NCI-H128 (cell line): Measurements from ENCODE around the gene ADRB2.
"Not testable (repeated sequence)": the region's sequence is repeated elsewhere in the genome, so short reads cannot be mapped to it uniquely, and the experiment has no call there.

Source experiments
- DNase-seq: peaks from one replicate; lab custom pipeline; 2025; ENCODE audit not compliant: unreplicated experiment; lab: John Stamatoyannopoulos, UW

The ADRB2 gene

GRCh38 chr5:148855249-148856008 lies 29.0 kb downstream of the ADRB2 start:
- DNase-seq = no peak

- DNase-seq = no peak
Measured at GRCh38 chr5:148856009-148856367, 29.6 kb downstream of the ADRB2 start.

GRCh38 chr5:148856424-148856823 lies 30.0 kb downstream of the ADRB2 start:
- DNase-seq = no peak

GRCh38 chr5:148857474-148857873 lies 31.1 kb downstream of the ADRB2 start:
- no peak for DNase-seq

- no peak for DNase-seq
Measured at GRCh38 chr5:148858106-148858505, 31.7 kb downstream of the ADRB2 start.

- no peak for DNase-seq
Measured at GRCh38 chr5:148858547-148858946, 32.1 kb downstream of the ADRB2 start.

- no peak for DNase-seq
Measured at GRCh38 chr5:148859703-148860102, 33.3 kb downstream of the ADRB2 start.

- DNase-seq = no peak
Measured at GRCh38 chr5:148860599-148860998, 34.2 kb downstream of the ADRB2 start.

GRCh38 chr5:148861088-148861487 lies 34.7 kb downstream of the ADRB2 start:
- no peak for DNase-seq

- no peak for DNase-seq
Measured at GRCh38 chr5:148861696-148862095, 35.3 kb downstream of the ADRB2 start.

GRCh38 chr5:148864113-148864841 lies 37.9 kb downstream of the ADRB2 start:
- DNase-seq = no peak

GRCh38 chr5:148866024-148866423 lies 39.6 kb downstream of the ADRB2 start:
- DNase-seq = no peak

GRCh38 chr5:148873120-148873519 lies 46.7 kb downstream of the ADRB2 start:
- DNase-seq = no peak

- no peak for DNase-seq
Measured at GRCh38 chr5:148873690-148874485, 47.5 kb downstream of the ADRB2 start.

GRCh38 chr5:148875205-148875875 lies 48.9 kb downstream of the ADRB2 start:
- no peak for DNase-seq

- not testable (repeated sequence) for DNase-seq
Measured at GRCh38 chr5:148877436-148877835, 51.0 kb downstream of the ADRB2 start.
